Lung (tissue), 12 donors: ENCODE data around the gene SPESP1. TPM values are rescaled to one million over a fixed set of nuclear protein-coding genes. Genes with fewer than 3 reads are reported as not detected.

Experiments used
- ATAC-seq: fragments of 200-7000 bp; cut with Tn5 transposase; one replicate; pipeline ENCODE4 v1.9.1; 2020; ENCODE audit warnings: moderate number of reproducible peaks; ENCODE audit not compliant: insufficient read depth, low FRiP score
- DNase-seq, 3 donors: peaks; one replicate each; pipeline ENCODE4 v3.0.0-alpha.2; 2013 to 2017
- H3K27ac ChIP-seq, 2 donors: one replicate each; pipeline ENCODE4 v1.5.1; 2013; ENCODE audit warnings: mild to moderate bottlenecking in 2 of 2, moderate library complexity in 2 of 2, control low read depth in 1 of 2, inconsistent platforms in 1 of 2, low read depth in 1 of 2, low read length in 1 of 2
- H3K27me3 ChIP-seq, 3 donors: one replicate each; pipeline ENCODE4 v1.5.1; 2013; ENCODE audit warnings: low read length in 2 of 3; ENCODE audit not compliant: control insufficient read depth in 3 of 3, insufficient read depth in 3 of 3
- H3K36me3 ChIP-seq, 4 donors: one replicate each; pipeline ENCODE4 v1.5.1; 2013; ENCODE audit warnings: low read length in 4 of 4, mild to moderate bottlenecking in 1 of 4, moderate library complexity in 1 of 4; ENCODE audit not compliant: control insufficient read depth in 4 of 4, insufficient read depth in 4 of 4
- H3K4me1 ChIP-seq, 5 donors: one replicate each; pipeline ENCODE4 v1.5.1; 2013; ENCODE audit warnings: low read length in 5 of 5, mild to moderate bottlenecking in 2 of 5, moderate library complexity in 1 of 5; ENCODE audit not compliant: control insufficient read depth in 5 of 5, insufficient read depth in 5 of 5
- H3K4me3 ChIP-seq: one replicate; pipeline ENCODE4 v1.5.1; 2013; ENCODE audit warnings: mild to moderate bottlenecking, control low read depth, moderate library complexity
- H3K9ac ChIP-seq, 2 donors: one replicate each; pipeline ENCODE4 v1.5.1; 2013; ENCODE audit warnings: low read length in 2 of 2, control low read depth in 1 of 2; ENCODE audit not compliant: insufficient read depth in 1 of 2
- H3K9me3 ChIP-seq, 4 donors: one replicate each; pipeline ENCODE4 v1.5.1; 2013; ENCODE audit warnings: low read length in 3 of 4, mild to moderate bottlenecking in 1 of 4, moderate library complexity in 1 of 4; ENCODE audit not compliant: control insufficient read depth in 4 of 4, insufficient read depth in 3 of 4
- CTCF ChIP-seq: IDR thresholded peaks from 2 replicates; pipeline ENCODE4 v1.5.1; 2012; ENCODE audit warnings: mild to moderate bottlenecking; ENCODE audit errors: control extremely low read depth, extremely low read depth
- whole genome bisulfite sequencing, 2 donors: extraction: QIAGEN DNeasy Blood & Tissue Kit; methylation state at CpG; one replicate each; pipeline ENCODE4 v1.1.7; 2013; 5-methylcytosine and 5-hydroxymethylcytosine counted together
- polyA plus RNA-seq, 2 donors: library from polyadenylated mRNA; stranded (reverse); fragments of 200-250 nt; gene quantifications; one replicate each; pipeline ENCODE4 v1.2.1, GENCODE V29; 2013
- total RNA-seq, 2 donors: library from RNA; depleted of rRNA in 1 of 2; stranded (reverse); fragments of >200 nt in 1 of 2; gene quantifications; one replicate each; pipeline ENCODE4 v1.2.1, GENCODE V29; 2014 to 2021
- donor health status: control.
- donor health status: control.
- donor health status: Bipolar disorder and iron deficiency.
- donor health status: healthy.
- donor health status: DM: yes; HTN: yes; CAD: no.

SPESP1 gene
- total and polyA plus RNA-seq, 4 donors, result 0.89 to 1.5 (median 0.98) TPM

GRCh38 chr15:68887819-68888218 lies 42.5 kb upstream of the SPESP1 start:
- H3K36me3 ChIP-seq, result no peaks in the 10 kb centered on the region
- no peak overlapping the region for H3K4me3 ChIP-seq
- 91 to 96% methylated on average over 8 of the region's 8 CpGs for WGBS, 2 donors
- ATAC-seq (no peak), DNase-seq (peak in 1 of 3 donors; percentile 41)
- H3K27ac ChIP-seq, result no peak overlapping the region
- no peak overlapping the region for H3K9ac ChIP-seq
- peaks cover 0 to 2% (median 0%) of the 10 kb centered on the region in 4 donors for H3K9me3 ChIP-seq
- no peaks in the 10 kb centered on the region for H3K27me3 ChIP-seq
- peaks cover 0 to 38% (median 15%) of the 10 kb centered on the region in 5 donors for H3K4me1 ChIP-seq
- no peak for TF ChIP-seq CTCF

- H3K27ac ChIP-seq, result no peak overlapping the region
- TF ChIP-seq CTCF, result no peak
- ATAC-seq (no peak), DNase-seq (no peak)
- no peak overlapping the region for H3K9ac ChIP-seq
- 66 to 68% methylated on average over 12 of the region's 12 CpGs for WGBS, 2 donors
- H3K4me3 ChIP-seq, result no peak overlapping the region
- no peaks in the 10 kb centered on the region for H3K36me3 ChIP-seq
- H3K9me3 ChIP-seq, result peaks cover 0 to 2% (median 0%) of the 10 kb centered on the region in 4 donors
- no peaks in the 10 kb centered on the region for H3K27me3 ChIP-seq
- H3K4me1 ChIP-seq, result peaks cover 0 to 38% (median 15%) of the 10 kb centered on the region in 5 donors
Measured at GRCh38 chr15:68888419-68888818, 41.9 kb upstream of the SPESP1 start.

GRCh38 chr15:68894208-68894607 lies 36.1 kb upstream of the SPESP1 start:
- Histone ChIP-seq H3K9ac (no peak overlapping the region), H3K9me3 (peaks cover 0 to 2% (median 0%) of the 10 kb centered on the region in 4 donors), H3K36me3 (no peaks in the 10 kb centered on the region), H3K27ac (no peak overlapping the region), H3K4me1 (no peaks in the 10 kb centered on the region), H3K4me3 (no peak overlapping the region), H3K27me3 (no peaks in the 10 kb centered on the region)
- 73 to 86% methylated on average over 1 of the region's 1 CpG for WGBS, 2 donors
- ATAC-seq, result no peak
- DNase-seq, result no peak
- no peak for TF ChIP-seq CTCF

GRCh38 chr15:68896178-68896577 lies 34.1 kb upstream of the SPESP1 start:
- Histone ChIP-seq H3K27ac (no peak overlapping the region), H3K36me3 (no peaks in the 10 kb centered on the region), H3K9me3 (peaks cover 0 to 2% (median 0%) of the 10 kb centered on the region in 4 donors), H3K4me3 (no peak overlapping the region), H3K4me1 (peaks cover 0 to 7% (median 0%) of the 10 kb centered on the region in 5 donors), H3K27me3 (no peaks in the 10 kb centered on the region), H3K9ac (no peak overlapping the region)
- no peak for ATAC-seq
- TF ChIP-seq CTCF, result no peak
- DNase-seq, result no peak
